GM20431 (cell line): ENCODE measurements around the gene PTRHD1.
"Not testable (repeated sequence)": the region's sequence is repeated elsewhere in the genome, so short reads cannot be mapped to it uniquely, and the experiment has no call there.

Experiments used
- in situ Hi-C: fragments of 300-500 bp; cut with MseI, MboI; formaldehyde crosslinking; loops from one replicate; pipeline ENCODE4 v1.15.0; 2020; ENCODE audit warnings: low sequenced_read_pairs; ENCODE audit not compliant: unreplicated experiment

Gene PTRHD1

GRCh38 chr2:24816884-24817283 lies 23.7 kb upstream of the PTRHD1 start:
- in situ Hi-C loops: no loop called here

DNA sequence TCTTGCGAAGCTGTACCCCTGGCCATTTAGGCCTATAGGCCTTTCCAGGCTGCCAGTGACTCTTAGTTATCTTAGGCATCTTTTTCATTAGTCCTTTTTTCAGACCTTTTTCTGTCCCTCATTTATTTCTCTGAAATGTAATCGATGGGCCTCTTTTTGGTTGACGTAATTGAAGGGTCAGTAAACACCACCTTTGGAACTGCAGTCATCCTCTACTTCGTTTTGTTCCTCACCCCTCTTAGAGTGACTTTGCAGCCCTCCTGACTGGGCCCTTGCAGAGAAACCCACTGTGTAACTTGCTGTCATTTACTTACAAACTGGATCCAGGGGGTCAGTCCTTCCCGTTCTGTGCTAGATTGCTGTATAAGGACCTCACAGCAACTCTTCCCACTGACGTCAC lies 23.2 kb upstream of the PTRHD1 start:
- in situ Hi-C loops: no loop called here

DNA sequence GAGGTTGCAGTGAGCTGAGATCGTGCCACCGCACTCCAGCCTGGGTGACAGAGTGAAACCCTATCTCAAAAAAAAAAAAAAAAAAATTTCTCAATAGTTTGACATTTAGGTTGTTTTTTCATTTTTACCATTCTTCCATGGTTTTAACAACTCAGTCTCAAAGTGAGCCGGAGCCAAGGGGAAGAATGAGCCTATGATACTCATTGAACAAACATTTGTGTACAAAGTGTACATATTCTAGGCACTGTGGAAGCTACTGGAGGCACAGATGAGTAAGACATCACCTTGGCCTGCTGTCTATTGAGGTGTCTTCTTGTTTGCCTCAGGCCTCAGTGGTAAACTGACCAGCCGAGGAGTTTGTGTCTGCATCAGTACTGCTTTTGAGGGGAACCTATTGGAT lies 22.0 kb upstream of the PTRHD1 start:
- in situ Hi-C loops: no loop called here

GRCh38 chr2:24814516-24814915 lies 21.3 kb upstream of the PTRHD1 start:
- in situ Hi-C loops: no loop called here

GRCh38 chr2:24813691-24814137 lies 20.5 kb upstream of the PTRHD1 start:
- in situ Hi-C loops: no loop called here

- in situ Hi-C loops: no loop called here
Observed at GRCh38 chr2:24809316-24810007, 16.3 kb upstream of the PTRHD1 start.

DNA sequence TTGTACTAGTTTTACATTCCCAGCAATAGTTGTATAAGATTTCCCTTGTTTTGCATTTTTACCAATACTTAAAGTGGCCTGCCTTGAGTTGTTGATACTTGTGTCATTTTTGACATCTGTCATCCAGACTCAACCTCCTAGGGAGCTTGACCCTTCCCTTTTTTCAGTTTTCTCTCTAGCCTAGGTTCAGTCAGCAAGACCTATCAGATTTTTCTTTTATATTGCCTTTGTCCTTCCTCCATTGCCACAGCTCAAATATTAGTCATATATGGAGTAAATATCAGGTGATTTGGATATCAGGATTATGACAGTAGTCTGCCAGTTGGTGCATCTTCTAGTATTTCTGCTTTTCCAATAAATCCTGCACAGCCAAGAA lies 13.5 kb upstream of the PTRHD1 start:
- in situ Hi-C loops: no loop called here

GRCh38 chr2:24805811-24806660 lies 12.8 kb upstream of the PTRHD1 start:
- in situ Hi-C loops: not testable (repeated sequence)

- in situ Hi-C loops: not testable (repeated sequence)
Observed at GRCh38 chr2:24800487-24800886, 7.3 kb upstream of the PTRHD1 start.

GRCh38 chr2:24797644-24798043 lies 4.5 kb upstream of the PTRHD1 start:
- in situ Hi-C loops: no loop called here

GRCh38 chr2:24793761-24794435 lies 707 bp upstream of the PTRHD1 start:
- in situ Hi-C loops: no loop called here

DNA sequence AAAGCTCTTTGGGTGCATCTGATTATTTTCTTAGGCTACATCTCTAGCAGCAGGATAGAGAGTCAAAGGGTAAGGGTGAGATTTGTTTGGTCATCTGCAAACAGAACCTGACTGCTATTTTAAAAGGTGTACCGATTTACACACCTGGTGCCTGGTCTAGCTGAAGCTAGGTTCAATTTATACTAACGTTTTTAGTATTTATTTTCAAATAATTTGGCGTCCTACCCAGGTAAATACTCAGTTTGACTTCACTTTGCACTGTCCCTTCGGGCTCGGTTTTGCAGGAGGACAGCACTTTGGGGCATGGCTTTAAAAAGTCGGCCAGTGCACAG lies 683 bp downstream of the PTRHD1 start:
- in situ Hi-C loops: no loop called here

GRCh38 chr2:24791452-24791851 lies 1.7 kb downstream of the PTRHD1 start:
- in situ Hi-C loops: no loop called here

- in situ Hi-C loops: no loop called here
Observed at GRCh38 chr2:24788816-24789215, 4.4 kb downstream of the PTRHD1 start.

- in situ Hi-C loops: no loop called here
Observed at GRCh38 chr2:24787532-24787931, 5.7 kb downstream of the PTRHD1 start.

DNA sequence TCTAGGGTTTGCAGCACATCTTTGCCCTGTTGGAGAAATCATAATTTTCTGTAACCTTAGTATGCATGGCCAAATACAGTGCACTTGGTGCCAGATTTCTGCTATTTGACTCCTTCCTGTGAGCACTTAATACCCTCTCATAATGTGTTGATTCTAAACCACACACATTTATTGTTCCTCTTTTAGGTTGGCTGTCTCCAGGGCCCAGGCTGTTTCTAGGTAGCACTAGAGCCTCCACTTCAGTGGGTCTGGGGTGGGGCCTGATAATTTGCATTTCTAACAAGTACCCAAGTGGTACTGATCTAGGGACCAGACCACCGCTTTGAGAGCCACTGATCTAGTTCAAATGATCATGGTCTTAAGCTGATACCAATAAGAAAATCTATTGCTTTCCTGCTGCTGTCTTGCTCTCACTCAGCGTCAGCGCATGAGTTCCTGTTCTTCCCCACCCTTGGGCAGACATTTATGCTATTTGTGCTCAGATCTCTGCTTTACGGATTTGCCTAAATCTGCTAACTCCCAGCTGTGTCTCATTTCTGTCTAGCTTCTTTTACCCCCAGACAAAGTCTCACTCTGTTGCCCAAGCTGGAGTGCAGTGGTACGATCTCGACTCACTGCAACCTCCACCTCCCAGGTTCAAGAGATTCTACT lies 7.4 kb downstream of the PTRHD1 start:
- in situ Hi-C loops: no loop called here

- in situ Hi-C loops: no loop called here
Observed at GRCh38 chr2:24783641-24784040, 9.6 kb downstream of the PTRHD1 start.

DNA sequence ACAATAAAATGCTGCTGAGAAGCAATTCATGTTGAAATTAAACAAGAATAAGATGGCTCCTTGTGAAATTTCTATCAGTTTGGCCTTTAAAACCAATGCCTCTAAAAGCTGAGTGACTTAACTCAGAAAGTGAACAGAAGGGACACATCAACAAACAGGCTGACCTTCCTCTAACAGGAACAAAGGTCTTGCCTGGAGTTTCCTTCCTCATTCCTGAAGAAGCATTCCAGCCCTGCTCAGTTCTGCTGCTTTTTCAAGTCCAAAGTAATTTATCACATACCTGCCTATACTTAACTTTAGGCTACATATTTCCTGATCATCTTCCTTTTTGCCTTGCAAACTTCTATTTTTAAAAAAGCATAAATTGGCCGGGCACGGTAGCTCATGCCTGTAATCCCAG lies 14.1 kb downstream of the PTRHD1 start:
- in situ Hi-C loops: no loop called here

DNA sequence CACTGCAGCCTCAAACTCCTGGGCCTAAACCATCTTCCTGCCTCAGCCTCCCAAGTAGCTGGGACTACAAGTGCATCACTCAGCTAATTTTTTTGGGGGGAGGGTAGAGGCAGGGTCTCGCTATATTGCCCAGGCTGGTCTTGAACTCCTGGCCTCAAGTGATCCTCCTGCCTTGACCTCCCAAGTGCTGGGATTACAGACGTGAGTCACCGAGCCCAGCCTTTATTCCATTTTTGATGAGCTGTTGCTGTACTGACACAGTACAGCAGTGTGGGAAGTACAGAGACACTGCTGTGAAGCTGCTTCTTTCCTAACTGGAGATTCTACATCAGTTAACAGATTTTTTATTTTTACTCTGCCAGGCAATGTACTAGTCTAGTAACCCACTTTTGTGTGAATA lies 18.8 kb downstream of the PTRHD1 start:
- in situ Hi-C loops: no loop called here

- in situ Hi-C loops: no loop called here
Observed at GRCh38 chr2:24771764-24772586, 21.2 kb downstream of the PTRHD1 start.
